RWPE2 (cell line): ENCODE results near the gene CFAP57.
"Not testable (repeated sequence)": the region's sequence is repeated elsewhere in the genome, so short reads cannot be mapped to it uniquely, and the experiment has no call there.

Experiments used
- ATAC-seq: fragments of 200-7000 bp; cut with Tn5 transposase; 3 replicates; pipeline ENCODE4 v1.9.1; 2021; ENCODE audit warnings: low read depth
- DNase-seq: peaks from one replicate; pipeline ENCODE4 v3.0.0-alpha.2; 2020; ENCODE audit warnings: low spot score
- H3K27ac ChIP-seq: fragments of 450-650 bp; 2 replicates; pipeline ENCODE4 v1.5.1; 2017; ENCODE audit warnings: mild to moderate bottlenecking; ENCODE audit not compliant: poor library complexity, severe bottlenecking
- H3K27me3 ChIP-seq: fragments of 250-450 bp; sonication (Bioruptor Pico); 2 replicates; pipeline ENCODE4 v1.5.1; 2021; ENCODE audit warnings: mild to moderate bottlenecking, moderate library complexity; ENCODE audit not compliant: insufficient read depth, poor library complexity, severe bottlenecking
- H3K36me3 ChIP-seq: fragments of 250-450 bp; sonication (Bioruptor Pico); 2 replicates; pipeline ENCODE4 v1.5.1; 2020; ENCODE audit warnings: low read depth, mild to moderate bottlenecking, moderate library complexity
- H3K4me1 ChIP-seq: fragments of 250-450 bp; sonication (Bioruptor Pico); 2 replicates; pipeline ENCODE4 v1.5.1; 2021; ENCODE audit warnings: mild to moderate bottlenecking, moderate library complexity; ENCODE audit not compliant: insufficient read depth, poor library complexity, severe bottlenecking
- H3K4me3 ChIP-seq: fragments of 250-450 bp; sonication (Bioruptor Pico); 2 replicates; pipeline ENCODE4 v1.5.1; 2021; ENCODE audit warnings: mild to moderate bottlenecking, moderate library complexity; ENCODE audit not compliant: severe bottlenecking
- H3K9me3 ChIP-seq: fragments of 250-450 bp; sonication (Bioruptor Pico); 2 replicates; pipeline ENCODE4 v1.5.1; 2021; ENCODE audit warnings: mild to moderate bottlenecking, moderate library complexity; ENCODE audit not compliant: severe bottlenecking
- TF ChIP-seq, protein P1 (sequence below): fragments of 450-650 bp; IDR thresholded peaks from one replicate; pipeline ENCODE4 v1.5.1; 2017; ENCODE audit warnings: mild to moderate bottlenecking, moderate library complexity; ENCODE audit not compliant: poor library complexity, severe bottlenecking

Gene CFAP57

DNA sequence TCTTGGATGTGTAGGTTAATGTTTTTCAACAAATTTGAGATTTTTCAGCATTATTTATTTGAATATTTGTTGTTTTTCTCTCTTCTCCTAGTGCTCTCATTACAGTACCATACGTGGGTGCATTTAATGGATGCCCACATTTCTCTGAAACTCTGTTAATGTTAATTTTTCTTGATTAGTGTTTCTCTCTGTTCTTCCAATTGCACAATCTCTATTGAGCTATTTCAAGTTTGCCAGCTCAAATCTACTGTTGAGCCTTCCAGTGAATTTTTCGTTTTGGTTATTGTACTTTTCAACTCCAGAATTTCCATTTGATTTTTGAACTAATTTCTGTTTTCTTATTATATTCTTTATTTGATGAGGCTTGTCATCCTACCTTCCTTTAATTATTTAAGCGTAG lies 31.7 kb downstream of the CFAP57 start:
- ATAC-seq (no peak), DNase-seq (no peak)
- Histone ChIP-seq H3K27me3 (no peaks in the 10 kb centered on the region), H3K27ac (no peak overlapping the region), H3K4me3 (no peak overlapping the region), H3K9me3 (no peaks in the 10 kb centered on the region), H3K4me1 (peaks cover 30% of the 10 kb centered on the region), H3K36me3 (no peaks in the 10 kb centered on the region)
- TF ChIP-seq, protein P1, sequence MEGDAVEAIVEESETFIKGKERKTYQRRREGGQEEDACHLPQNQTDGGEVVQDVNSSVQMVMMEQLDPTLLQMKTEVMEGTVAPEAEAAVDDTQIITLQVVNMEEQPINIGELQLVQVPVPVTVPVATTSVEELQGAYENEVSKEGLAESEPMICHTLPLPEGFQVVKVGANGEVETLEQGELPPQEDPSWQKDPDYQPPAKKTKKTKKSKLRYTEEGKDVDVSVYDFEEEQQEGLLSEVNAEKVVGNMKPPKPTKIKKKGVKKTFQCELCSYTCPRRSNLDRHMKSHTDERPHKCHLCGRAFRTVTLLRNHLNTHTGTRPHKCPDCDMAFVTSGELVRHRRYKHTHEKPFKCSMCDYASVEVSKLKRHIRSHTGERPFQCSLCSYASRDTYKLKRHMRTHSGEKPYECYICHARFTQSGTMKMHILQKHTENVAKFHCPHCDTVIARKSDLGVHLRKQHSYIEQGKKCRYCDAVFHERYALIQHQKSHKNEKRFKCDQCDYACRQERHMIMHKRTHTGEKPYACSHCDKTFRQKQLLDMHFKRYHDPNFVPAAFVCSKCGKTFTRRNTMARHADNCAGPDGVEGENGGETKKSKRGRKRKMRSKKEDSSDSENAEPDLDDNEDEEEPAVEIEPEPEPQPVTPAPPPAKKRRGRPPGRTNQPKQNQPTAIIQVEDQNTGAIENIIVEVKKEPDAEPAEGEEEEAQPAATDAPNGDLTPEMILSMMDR = no peak

DNA sequence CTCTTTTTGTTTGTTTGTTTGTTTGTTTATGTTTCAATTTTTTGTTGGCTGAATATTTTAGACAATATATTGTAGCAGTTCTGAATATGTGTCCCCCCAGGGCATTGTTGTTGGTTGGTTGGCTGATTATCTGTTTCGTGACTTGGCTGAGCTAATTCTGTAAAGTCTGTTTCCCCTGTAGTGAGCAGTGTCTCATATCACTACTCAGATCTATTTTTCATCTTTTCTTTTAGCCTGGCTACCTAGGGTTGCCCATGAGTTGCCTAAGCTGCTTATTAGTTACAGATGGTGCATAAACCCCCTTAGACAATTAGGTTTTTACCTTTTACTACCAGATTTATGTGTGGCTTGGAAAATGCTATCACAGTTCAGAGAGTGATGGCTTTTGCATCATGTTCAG lies 32.3 kb downstream of the CFAP57 start:
- H3K4me3 ChIP-seq = no peak overlapping the region
- TF ChIP-seq, protein P1 = no peak
- DNase-seq (no peak), ATAC-seq (no peak)
- H3K9me3 ChIP-seq = no peaks in the 10 kb centered on the region
- no peak overlapping the region for H3K27ac ChIP-seq
- peaks cover 26% of the 10 kb centered on the region for H3K4me1 ChIP-seq
- no peaks in the 10 kb centered on the region for H3K27me3 ChIP-seq
- H3K36me3 ChIP-seq = no peaks in the 10 kb centered on the region

GRCh38 chr1:43205671-43206070 lies 33.5 kb downstream of the CFAP57 start:
- no peaks in the 10 kb centered on the region for H3K36me3 ChIP-seq
- TF ChIP-seq, protein P1 = no peak
- H3K27ac ChIP-seq = peak overlapping the region; percentile 99
- no peaks in the 10 kb centered on the region for H3K9me3 ChIP-seq
- no peak for DNase-seq
- no peaks in the 10 kb centered on the region for H3K27me3 ChIP-seq
- no peak overlapping the region for H3K4me3 ChIP-seq
- no peak for ATAC-seq
- peaks cover 26% of the 10 kb centered on the region for H3K4me1 ChIP-seq

- H3K9me3 ChIP-seq = no peaks in the 10 kb centered on the region
- no peaks in the 10 kb centered on the region for H3K36me3 ChIP-seq
- ATAC-seq = peak; percentile 99
- DNase-seq = peak; percentile 93
- peak overlapping the region; percentile 99 for H3K27ac ChIP-seq
- peaks cover 26% of the 10 kb centered on the region for H3K4me1 ChIP-seq
- no peak overlapping the region for H3K4me3 ChIP-seq
- H3K27me3 ChIP-seq = no peaks in the 10 kb centered on the region
- TF ChIP-seq, protein P1 = no peak
Observed at GRCh38 chr1:43206600-43207228, 34.6 kb downstream of the CFAP57 start.

GRCh38 chr1:43207229-43207853 lies 35.2 kb downstream of the CFAP57 start:
- peak overlapping the region; percentile 99 for H3K27ac ChIP-seq
- H3K4me3 ChIP-seq = no peak overlapping the region
- H3K4me1 ChIP-seq = peaks cover 26% of the 10 kb centered on the region
- ATAC-seq (no peak), DNase-seq (no peak)
- H3K36me3 ChIP-seq = no peaks in the 10 kb centered on the region
- no peaks in the 10 kb centered on the region for H3K9me3 ChIP-seq
- TF ChIP-seq, protein P1 = no peak
- H3K27me3 ChIP-seq = no peaks in the 10 kb centered on the region

DNA sequence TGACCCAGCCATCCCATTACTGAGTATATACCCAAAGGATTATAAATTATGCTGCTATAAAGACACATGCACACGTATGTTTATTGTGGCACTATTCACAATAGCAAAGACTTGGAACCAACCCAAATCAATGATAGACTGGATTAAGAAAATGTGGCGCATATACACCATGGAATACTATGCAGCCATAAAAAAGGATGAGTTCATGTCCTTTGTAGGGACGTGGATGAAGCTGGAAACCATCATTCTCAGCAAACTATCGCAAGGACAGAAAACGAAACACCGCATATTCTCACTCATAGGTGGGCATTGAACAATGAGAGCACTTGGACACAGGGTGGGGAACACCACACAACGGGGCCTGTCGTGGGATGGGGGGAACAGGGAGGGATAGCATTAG lies 36.1 kb downstream of the CFAP57 start:
- H3K36me3 ChIP-seq, H3K4me3 ChIP-seq, H3K27me3 ChIP-seq, H3K9me3 ChIP-seq, DNase-seq, ATAC-seq: not testable (repeated sequence)
- peak overlapping the region; percentile 99 for H3K27ac ChIP-seq
- H3K4me1 ChIP-seq = peaks cover 26% of the 10 kb centered on the region
